HPDE6-E6E7 (cell line): ENCODE results near the gene FAM32A.
"Not testable (repeated sequence)": the region's sequence is repeated elsewhere in the genome, so short reads cannot be mapped to it uniquely, and the experiment has no call there.

Experiments used
- DNase-seq: peaks from one replicate; pipeline ENCODE4 v3.0.0; 2011; ENCODE audit warnings: missing footprints; ENCODE audit errors: extremely low spot score

The FAM32A gene

GRCh38 chr19:16164222-16164890, 20.9 kb upstream of the FAM32A start:
- no peak for DNase-seq

- no peak for DNase-seq
Measured at GRCh38 chr19:16166417-16166816, 18.8 kb upstream of the FAM32A start.

GRCh38 chr19:16167055-16167454, 18.2 kb upstream of the FAM32A start:
- no peak for DNase-seq

GRCh38 chr19:16168465-16169081, 16.6 kb upstream of the FAM32A start:
- no peak for DNase-seq

GRCh38 chr19:16170134-16170533, 15.1 kb upstream of the FAM32A start:
- no peak for DNase-seq

- no peak for DNase-seq
Measured at GRCh38 chr19:16175954-16176353, 9.3 kb upstream of the FAM32A start.

- DNase-seq = not testable (repeated sequence)
Measured at GRCh38 chr19:16178866-16179265, 6.3 kb upstream of the FAM32A start.

GRCh38 chr19:16180611-16181010, 4.6 kb upstream of the FAM32A start:
- DNase-seq = no peak

- DNase-seq = no peak
Measured at GRCh38 chr19:16184665-16185122, 516 bp upstream of the FAM32A start.

- DNase-seq = peak; percentile 16
Measured at GRCh38 chr19:16185768-16186123, 536 bp downstream of the FAM32A start.

- no peak for DNase-seq
Measured at GRCh38 chr19:16188521-16188920, 3.3 kb downstream of the FAM32A start.

GRCh38 chr19:16190198-16190597, 5.0 kb downstream of the FAM32A start:
- DNase-seq = no peak

GRCh38 chr19:16190736-16191135, 5.5 kb downstream of the FAM32A start:
- DNase-seq = no peak

- no peak for DNase-seq
Measured at GRCh38 chr19:16191216-16191908, 6.2 kb downstream of the FAM32A start.

- no peak for DNase-seq
Measured at GRCh38 chr19:16193466-16193865, 8.3 kb downstream of the FAM32A start.

- DNase-seq = peak; percentile 10
Measured at GRCh38 chr19:16197188-16197621, 12.0 kb downstream of the FAM32A start.

GRCh38 chr19:16197622-16198369, 12.6 kb downstream of the FAM32A start, which contains the start of gene AP1M1:
Gene AP1M1, plus strand, starts transcription at chr19:16197911. Its CDS starts 116 bp downstream, at chr19:16198027.
- DNase-seq = peak; percentile 99

- no peak for DNase-seq
Measured at GRCh38 chr19:16198370-16198651, 13.1 kb downstream of the FAM32A start.

GRCh38 chr19:16199275-16199932, 14.2 kb downstream of the FAM32A start:
- no peak for DNase-seq

- no peak for DNase-seq
Measured at GRCh38 chr19:16200038-16201010, 15.1 kb downstream of the FAM32A start.

- no peak for DNase-seq
Measured at GRCh38 chr19:16201011-16201391, 15.8 kb downstream of the FAM32A start.
